IMR-90 (cell line): Measurements from ENCODE around the gene EVL. TPM values are rescaled to one million over a fixed set of nuclear protein-coding genes. Genes with fewer than 3 reads are reported as not detected.

ENCODE experiments used
- ATAC-seq: fragments of 200-7000 bp; cut with Tn5 transposase; 2 replicates; pipeline ENCODE4 v1.9.1; 2020; ENCODE audit warnings: low read depth, mild to moderate bottlenecking, moderate library complexity
- BruUV-seq: library from RNA; stranded (reverse); fragments of 400-500 nt; replicated peaks from 2 replicates; lab custom pipeline; 2021; lab: Mats Ljungman, UMichigan
- CTCF ChIA-PET: fragments of 300-600 bp; formaldehyde crosslinking; extraction: SDS; loops from one replicate; lab custom pipeline; 2021; ENCODE audit warnings: antibody characterized with exemption; lab: Yijun Ruan, JAX
- POLR2A ChIA-PET: fragments of 300-600 bp; sonication (Branson Sonifier 250); formaldehyde crosslinking; loops from one replicate; lab custom pipeline; 2022; ENCODE audit warnings: antibody characterized with exemption; ENCODE audit not compliant: unreplicated experiment; lab: Charles Lee
- DNase-seq: peaks from one replicate; pipeline ENCODE4 v3.0.0; 2013
- H2AFZ ChIP-seq: replicated peaks from 2 replicates; pipeline ENCODE3; 2013; ENCODE audit warnings: low read length, mild to moderate bottlenecking; ENCODE audit not compliant: poor library complexity
- H2AK5ac ChIP-seq: 2 replicates; pipeline ENCODE4 v1.6.1; 2013; ENCODE audit warnings: low read depth, low read length, inconsistent platforms
- H2AK9ac ChIP-seq: replicated peaks from 2 replicates; pipeline ENCODE3; 2013; ENCODE audit warnings: mild to moderate bottlenecking, low read depth, low read length, moderate library complexity; ENCODE audit not compliant: poor library complexity
- H2BK120ac ChIP-seq: 2 replicates; pipeline ENCODE4 v1.6.1; 2013; ENCODE audit warnings: low read depth, low read length, inconsistent platforms
- H2BK15ac ChIP-seq: 3 replicates; pipeline ENCODE4 v1.6.1; 2013; ENCODE audit warnings: low read depth, low read length, inconsistent platforms
- H2BK20ac ChIP-seq: 2 replicates; pipeline ENCODE4 v1.6.1; 2013; ENCODE audit warnings: low read depth, mild to moderate bottlenecking, inconsistent platforms, low read length, moderate library complexity
- H2BK5ac ChIP-seq: 2 replicates; pipeline ENCODE4 v1.6.1; 2013; ENCODE audit warnings: mild to moderate bottlenecking, low read depth, low read length, inconsistent platforms; ENCODE audit not compliant: poor library complexity, severe bottlenecking
- H3K14ac ChIP-seq: replicated peaks from 2 replicates; pipeline ENCODE4 v1.6.1; 2013; ENCODE audit warnings: low read depth, low read length, inconsistent platforms
- H3K18ac ChIP-seq: 2 replicates; pipeline ENCODE4 v1.6.1; 2013; ENCODE audit warnings: low read depth, low read length, control low read depth
- H3K23ac ChIP-seq: 2 replicates; pipeline ENCODE4 v1.6.1; 2013; ENCODE audit warnings: low read depth, low read length, inconsistent platforms
- H3K27ac ChIP-seq: 2 replicates; pipeline ENCODE4 v1.5.1; 2013; ENCODE audit warnings: mild to moderate bottlenecking, control low read depth, low read length; ENCODE audit not compliant: insufficient read depth
- H3K27me3 ChIP-seq: 2 replicates; pipeline ENCODE4 v1.6.1; 2013; ENCODE audit warnings: low read length; ENCODE audit not compliant: control insufficient read depth, insufficient read depth
- H3K36me3 ChIP-seq: 2 replicates; pipeline ENCODE4 v1.6.1; 2013; ENCODE audit warnings: low read length, mixed read lengths; ENCODE audit not compliant: control insufficient read depth, insufficient read depth
- H3K4ac ChIP-seq: 2 replicates; pipeline ENCODE4 v1.6.1; 2013; ENCODE audit warnings: low read depth, low read length, inconsistent platforms
- H3K4me1 ChIP-seq: 2 replicates; pipeline ENCODE4 v1.6.1; 2013; ENCODE audit warnings: low read length, mixed read lengths; ENCODE audit not compliant: control insufficient read depth, insufficient read depth
- H3K4me2 ChIP-seq: 2 replicates; pipeline ENCODE4 v1.6.1; 2013; ENCODE audit warnings: low read depth, mild to moderate bottlenecking, control low read depth, low read length, moderate library complexity
- H3K4me3 ChIP-seq: 2 replicates; pipeline ENCODE4 v1.5.1; 2013; ENCODE audit warnings: low read depth, mild to moderate bottlenecking, control low read depth, low read length, moderate library complexity; ENCODE audit not compliant: insufficient read depth
- H3K56ac ChIP-seq: 2 replicates; pipeline ENCODE4 v1.6.1; 2013; ENCODE audit warnings: low read length, inconsistent platforms; ENCODE audit not compliant: insufficient read depth; ENCODE audit errors: extremely low read depth
- H3K79me1 ChIP-seq, 2 experiments: 2 replicates each; pipeline ENCODE4 v1.6.1; 2013; ENCODE audit warnings: low read length in 2 of 2, inconsistent platforms in 1 of 2, low read depth in 1 of 2
- H3K9ac ChIP-seq: 2 replicates; pipeline ENCODE4 v1.6.1; 2013; ENCODE audit warnings: low read depth, low read length, control low read depth
- H3K9me1 ChIP-seq: 2 replicates; pipeline ENCODE4 v1.6.1; 2013; ENCODE audit warnings: low read length, inconsistent platforms; ENCODE audit not compliant: insufficient read depth
- H3K9me3 ChIP-seq: 2 replicates; pipeline ENCODE4 v1.6.1; 2013; ENCODE audit warnings: low read length; ENCODE audit not compliant: control insufficient read depth, insufficient read depth
- H4K20me1 ChIP-seq: 2 replicates; pipeline ENCODE4 v1.6.1; 2013; ENCODE audit warnings: low read length, inconsistent platforms; ENCODE audit not compliant: insufficient read depth
- H4K5ac ChIP-seq: 2 replicates; pipeline ENCODE4 v1.6.1; 2013; ENCODE audit warnings: mild to moderate bottlenecking, low read depth, low read length, control low read depth
- H4K8ac ChIP-seq, 2 experiments: 2 replicates each; pipeline ENCODE4 v1.6.1; 2013; ENCODE audit warnings: low read depth in 2 of 2, low read length in 2 of 2, control low read depth in 1 of 2, inconsistent platforms in 1 of 2
- H4K91ac ChIP-seq: 2 replicates; pipeline ENCODE4 v1.6.1; 2013; ENCODE audit warnings: low read depth, low read length, inconsistent platforms; ENCODE audit not compliant: insufficient read depth
- CTCF ChIP-seq: conservative IDR thresholded peaks from 2 replicates; pipeline ENCODE4 v1.5.1; 2012; ENCODE audit warnings: mild to moderate bottlenecking, low read depth, low read length, improper control_type of control experiment
- FOS ChIP-seq: fragments of 150-350 bp; IDR thresholded peaks from 2 replicates; pipeline ENCODE4 v1.6.1; 2016; ENCODE audit warnings: low read depth, low read length
- MXI1 ChIP-seq: IDR thresholded peaks from 2 replicates; pipeline ENCODE4 v1.6.1; 2012; ENCODE audit warnings: low read depth, mild to moderate bottlenecking, low read length, moderate library complexity, borderline replicate concordance
- WGBS, 2 experiments: methylation state at CpG; one replicate each; pipeline versions ENCODE4 v1.1.5 to v1.1.7; 2013; ENCODE audit warnings: missing lambda C conversion rate in 2 of 2; ENCODE audit not compliant: insufficient read length in 1 of 2; ENCODE audit errors: extremely low coverage in 2 of 2; 5-methylcytosine and 5-hydroxymethylcytosine counted together
- dilution Hi-C: fragments of 300-500 bp; cut with HindIII; formaldehyde crosslinking; loops from one replicate; pipeline ENCODE4 v1.14.3; 2018; ENCODE audit warnings: low sequenced_read_pairs; ENCODE audit not compliant: unreplicated experiment
- in situ Hi-C: fragments of 300-500 bp; cut with MboI; formaldehyde crosslinking; loops from 3 replicates; pipeline ENCODE4 v1.14.3; 2019; ENCODE audit warnings: low sequenced_read_pairs, inconsistent platforms, mixed read lengths
- intact Hi-C: fragments of 100-400 bp; cut with micrococcal nuclease; formaldehyde crosslinking; loops from 2 replicates; pipeline ENCODE4 v1.10.0; 2022
- polyA plus RNA-seq, 3 experiments: library from polyadenylated mRNA; depleted of rRNA; stranded (reverse); fragments of >200 nt; gene quantifications; 2 replicates each; pipeline ENCODE4 v1.2.3, GENCODE V29; 2012; ENCODE audit warnings: low replicate concordance in 1 of 3
- total RNA-seq: library from RNA; depleted of rRNA; stranded (reverse); fragments of >200 nt; gene quantifications from 2 replicates; pipeline ENCODE4 v1.2.3, GENCODE V29; 2012

EVL gene
- total and polyA plus RNA-seq, 2 of the 4 experiments (the other 2 are of a cell fraction): 7.2 to 36.5 TPM

GRCh38 chr14:100104006-100104352 lies 38.8 kb downstream of the EVL start (continued):
- no peak for TF ChIP-seq CTCF

GRCh38 chr14:100104523-100105300 lies 39.5 kb downstream of the EVL start:
- H4K8ac ChIP-seq: no peak overlapping the region
- 0 out of 2 replicates have a peak, but pooled peaks have one; percentile 8 for TF ChIP-seq FOS
- TF ChIP-seq MXI1: no peak
- H2AK5ac ChIP-seq: no peak overlapping the region
- peaks cover 28% of the 10 kb centered on the region for H3K9me1 ChIP-seq
- H2BK120ac ChIP-seq: no peak overlapping the region
- ChIA-PET CTCF (interaction anchor here (0.6 to 1.0 kb wide), 2 partner anchors 66 to 122 kb away, joined by 3 read pairs; no protein-coding TSS in a partner anchor), POLR2A (no interaction called here)
- H4K5ac ChIP-seq: no peak overlapping the region; the same call in 1 of the 2 replicates
- peak overlapping the region; percentile 45; the same call in 1 of the 2 replicates for H3K23ac ChIP-seq
- H3K4me2 ChIP-seq: no peak overlapping the region
- dilution Hi-C loops (no loop called here), in situ Hi-C loops (no loop called here), intact Hi-C loops (loop anchor here (5.0 kb wide), 1 partner anchor 72 kb away; no protein-coding TSS in a partner anchor)
- no peak overlapping the region for H2BK5ac ChIP-seq
- 0 out of 2 replicates have a peak overlapping the region, but pooled peaks have one; percentile 26 for H3K4ac ChIP-seq
- H4K91ac ChIP-seq: no peak overlapping the region
- no peak overlapping the region for H3K56ac ChIP-seq
- no peak overlapping the region for H2AFZ ChIP-seq
- H3K18ac ChIP-seq: peak overlapping the region; percentile 31; the same call in 1 of the 2 replicates
- H3K9ac ChIP-seq: no peak overlapping the region
- ATAC-seq: peak; percentile 6; the same call in 1 of the 2 replicates
- H3K14ac ChIP-seq: no peak overlapping the region; the same call in 1 of the 2 replicates
- DNase-seq: peak; percentile 72
- no peak overlapping the region for H2BK15ac ChIP-seq
- H4K20me1 ChIP-seq: no peaks in the 10 kb centered on the region
- no peak overlapping the region for H2AK9ac ChIP-seq
- peak overlapping the region; percentile 25; the same call in 1 of the 2 replicates for H3K27ac ChIP-seq
- H2BK20ac ChIP-seq: 0 out of 2 replicates have a peak overlapping the region, but pooled peaks have one; percentile 8
- no peaks in the 10 kb centered on the region for H3K9me3 ChIP-seq
- H3K4me1 ChIP-seq: peaks cover 22% of the 10 kb centered on the region
- no TSS peak for BruUV-seq
- H3K79me1 ChIP-seq: peaks cover 8 to 26% of the 10 kb centered on the region in 2 experiments; a peak in 2 of 4 replicates
- no peaks in the 10 kb centered on the region for H3K27me3 ChIP-seq
- 96% methylated on average over 4 of the region's 7 CpGs; no CpG with 5 or more reads in 1 of the 2 experiments for WGBS, 2 experiments
- H3K36me3 ChIP-seq: no peaks in the 10 kb centered on the region; the same call in 1 of the 2 replicates
- no peak overlapping the region for H3K4me3 ChIP-seq
